GM19099 (cell line): ENCODE results near the gene HGFAC.

Experiments
- POLR2A ChIP-seq: IDR thresholded peaks from 3 replicates; pipeline ENCODE4 v1.6.1; 2011; ENCODE audit warnings: low read depth; ENCODE audit not compliant: insufficient read length; ENCODE audit errors: extremely low read depth

The HGFAC gene

GRCh38 chr4:3416821-3417221 is 24.9 kb upstream of the HGFAC start:
- no peak for TF ChIP-seq POLR2A

GRCh38 chr4:3417448-3417847 is 24.3 kb upstream of the HGFAC start:
- TF ChIP-seq POLR2A, result no peak

GRCh38 chr4:3418029-3418762 is 23.6 kb upstream of the HGFAC start:
- TF ChIP-seq POLR2A, result no peak

- no peak for TF ChIP-seq POLR2A
These were observed 21.7 kb upstream of the HGFAC start for GRCh38 chr4:3419836-3420605.

- no peak for TF ChIP-seq POLR2A
These were observed 21.2 kb upstream of the HGFAC start for GRCh38 chr4:3420606-3420955.

- no peak for TF ChIP-seq POLR2A
These were observed 20.8 kb upstream of the HGFAC start for GRCh38 chr4:3420956-3421355.

- no peak for TF ChIP-seq POLR2A
These were observed 20.3 kb upstream of the HGFAC start for GRCh38 chr4:3421470-3421869.

- TF ChIP-seq POLR2A, result no peak
These were observed 19.4 kb upstream of the HGFAC start for GRCh38 chr4:3422241-3422801.

- no peak for TF ChIP-seq POLR2A
These were observed 18.9 kb upstream of the HGFAC start for GRCh38 chr4:3422808-3423297.

GRCh38 chr4:3423406-3423805 is 18.4 kb upstream of the HGFAC start:
- no peak for TF ChIP-seq POLR2A

- TF ChIP-seq POLR2A, result no peak
These were observed 17.8 kb upstream of the HGFAC start for GRCh38 chr4:3423952-3424351.

- TF ChIP-seq POLR2A, result no peak
These were observed 17.2 kb upstream of the HGFAC start for GRCh38 chr4:3424522-3425095.

- TF ChIP-seq POLR2A, result no peak
These were observed 15.2 kb upstream of the HGFAC start for GRCh38 chr4:3426465-3427133.

GRCh38 chr4:3427134-3427476 is 14.7 kb upstream of the HGFAC start:
- TF ChIP-seq POLR2A, result no peak
